IPS-NIHi7 (cell line): Measurements from ENCODE around the gene NRXN3.

Experiments used
- DNase-seq: peaks from one replicate; pipeline ENCODE4 v3.0.0; 2012; ENCODE audit warnings: mixed read lengths; ENCODE audit errors: extremely low spot score

The NRXN3 gene

DNA sequence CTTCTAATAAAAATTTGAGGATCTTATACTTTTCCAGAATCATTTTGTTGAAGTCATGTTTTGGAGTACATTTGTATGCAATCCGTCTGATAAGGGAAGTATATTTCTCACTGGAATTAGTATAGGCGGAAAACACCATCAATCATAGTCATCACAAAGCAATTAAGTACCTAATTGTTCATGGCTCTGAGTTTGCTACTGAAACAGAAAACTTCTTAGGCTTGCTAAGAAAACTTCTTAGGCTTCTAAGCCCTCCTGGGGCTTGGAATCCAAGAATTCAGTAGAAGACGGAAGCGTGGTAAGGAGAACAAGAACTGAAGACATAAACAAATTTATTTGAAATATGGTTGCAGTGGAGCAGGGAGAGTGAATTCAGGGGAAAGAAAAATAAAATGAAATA lies 1404.9 kb downstream of the NRXN3 start:
- DNase-seq = no peak

DNA sequence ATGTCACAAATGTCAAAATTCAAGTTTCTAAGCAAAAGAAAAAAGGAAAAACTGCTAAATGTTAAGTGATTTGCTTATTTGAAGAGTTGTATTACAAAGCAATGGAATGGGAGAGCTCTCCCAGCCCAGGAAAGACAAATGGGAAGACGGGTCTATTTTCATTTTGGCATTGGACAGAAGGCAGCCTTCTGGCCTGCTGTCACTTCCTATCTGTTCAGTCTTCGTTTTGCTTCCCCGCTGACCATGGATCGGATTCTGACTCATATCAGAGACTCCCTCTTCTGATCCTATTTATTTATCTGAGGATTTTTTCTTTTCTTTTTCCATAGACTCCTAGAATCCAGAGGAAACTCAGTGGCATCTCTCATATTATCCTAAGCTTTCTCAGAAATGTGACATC lies 1406.3 kb downstream of the NRXN3 start:
- DNase-seq = no peak

DNA sequence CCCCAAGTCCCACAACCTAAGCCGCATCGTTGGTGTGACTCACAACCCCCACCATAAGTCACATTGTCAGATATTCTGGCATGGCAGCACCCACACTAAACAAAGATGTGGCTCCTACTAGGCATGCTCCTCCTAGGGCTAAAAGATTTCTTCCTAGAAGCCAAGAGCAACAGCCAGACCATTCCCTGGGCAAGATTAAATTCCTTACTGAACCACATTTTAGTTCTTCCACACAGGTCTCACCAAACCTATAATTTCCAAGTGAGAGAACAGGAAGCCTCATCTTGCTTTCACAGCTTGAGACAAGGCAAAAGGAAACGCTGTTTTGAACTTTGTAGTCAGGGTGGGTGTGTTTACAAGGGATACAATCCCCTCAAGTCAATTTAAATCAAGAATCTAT lies 1408.3 kb downstream of the NRXN3 start:
- DNase-seq = no peak

DNA sequence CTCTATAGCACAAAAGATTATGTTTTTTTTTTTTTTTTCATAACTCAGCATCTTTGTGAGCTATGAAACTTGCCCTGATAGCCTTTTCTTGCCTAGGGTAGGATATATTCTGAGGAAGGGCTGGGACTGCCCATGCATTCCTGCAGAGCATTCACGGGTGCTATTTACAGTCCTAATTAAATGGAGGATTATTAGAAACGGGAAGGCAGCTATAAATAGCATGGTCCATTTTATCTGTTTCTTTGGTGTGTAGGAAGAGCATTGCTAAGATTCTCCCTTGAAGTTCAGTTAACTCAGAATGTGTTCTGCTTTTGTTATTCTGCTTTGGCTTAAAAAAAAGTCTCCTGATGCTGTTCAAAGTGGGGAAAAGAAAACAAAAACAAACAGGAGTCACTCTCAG lies 1410.2 kb downstream of the NRXN3 start:
- DNase-seq = no peak

DNA sequence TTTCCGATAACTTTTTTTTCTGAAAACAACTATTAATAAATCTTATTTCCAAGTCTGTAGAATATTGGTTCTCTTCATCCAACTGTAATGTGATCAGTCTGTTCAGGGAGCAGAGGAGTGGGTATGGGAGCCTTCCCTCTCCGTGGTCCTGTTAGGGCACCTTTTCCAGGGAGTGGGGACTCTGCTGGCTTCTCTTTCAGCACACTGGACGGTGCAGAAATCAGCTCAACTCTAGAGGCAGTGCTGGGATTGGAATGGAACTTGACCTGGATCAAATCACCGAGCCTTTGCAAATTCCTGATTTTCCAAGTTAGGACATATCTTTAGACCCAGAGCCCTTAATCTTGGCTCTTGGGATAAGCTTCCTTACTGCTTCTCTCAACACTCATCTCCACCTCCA lies 1410.7 kb downstream of the NRXN3 start:
- DNase-seq = peak; percentile 29

DNA sequence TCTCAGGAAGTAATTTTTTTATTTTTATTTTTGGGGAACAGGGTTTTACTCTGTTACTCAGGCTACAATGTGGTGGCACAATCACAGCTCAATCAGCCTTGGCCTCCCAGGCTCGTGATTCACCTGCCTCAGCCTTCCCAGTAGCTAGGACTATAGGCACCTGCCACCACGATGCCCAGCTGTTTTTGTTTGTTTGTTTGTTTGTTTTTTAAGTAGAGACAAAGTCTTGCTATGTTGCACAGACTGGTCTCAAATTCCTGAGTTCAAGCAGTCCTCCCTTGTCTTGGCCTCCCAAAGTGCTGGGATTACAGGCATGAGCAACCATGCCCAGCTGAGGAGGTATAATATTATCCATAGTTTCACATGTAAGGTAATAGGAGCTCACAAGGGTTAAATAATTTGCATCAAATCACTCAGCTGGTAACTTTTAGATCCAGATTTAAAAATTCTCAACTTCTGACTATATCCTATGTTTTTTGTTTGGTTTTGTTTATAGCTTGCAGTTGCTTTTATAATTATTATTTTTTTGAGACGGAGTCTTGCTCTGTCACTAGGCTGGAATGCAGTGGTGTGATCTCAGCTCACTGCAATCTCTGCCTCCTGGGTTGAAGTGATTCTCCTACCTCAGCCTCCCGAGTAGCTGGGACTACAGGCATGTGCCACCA lies 1411.9 kb downstream of the NRXN3 start:
- DNase-seq = no peak

DNA sequence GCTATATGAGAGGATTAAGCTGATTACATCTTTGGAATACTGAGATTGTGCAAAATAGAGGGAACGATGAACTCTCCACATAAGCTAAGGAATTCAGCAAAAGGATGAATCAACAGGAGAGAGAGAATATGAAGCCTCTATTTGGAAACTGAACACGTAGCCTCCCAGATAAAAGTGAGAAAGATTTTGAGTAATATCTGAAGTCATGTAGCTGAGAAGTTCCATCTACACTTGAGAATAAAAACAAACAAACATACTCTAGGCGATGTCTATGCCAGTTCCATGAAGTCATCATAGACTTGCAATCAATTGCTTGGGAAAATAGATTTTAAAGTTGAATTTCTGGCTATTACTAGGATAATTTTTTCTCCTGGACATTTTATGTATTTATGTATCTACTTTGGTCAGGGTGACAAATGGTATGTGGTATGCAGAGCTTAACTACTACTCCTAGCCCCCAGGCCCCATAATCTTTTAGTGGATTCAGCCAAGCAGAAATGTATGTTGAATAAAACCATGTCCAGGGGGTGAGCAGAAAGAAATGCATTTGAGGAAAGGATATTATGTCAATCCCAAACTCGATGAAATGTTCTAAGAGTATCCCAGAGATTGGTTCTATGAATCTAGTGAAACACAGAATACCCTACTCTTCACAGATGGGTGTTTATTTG lies 1413.7 kb downstream of the NRXN3 start:
- DNase-seq = no peak

DNA sequence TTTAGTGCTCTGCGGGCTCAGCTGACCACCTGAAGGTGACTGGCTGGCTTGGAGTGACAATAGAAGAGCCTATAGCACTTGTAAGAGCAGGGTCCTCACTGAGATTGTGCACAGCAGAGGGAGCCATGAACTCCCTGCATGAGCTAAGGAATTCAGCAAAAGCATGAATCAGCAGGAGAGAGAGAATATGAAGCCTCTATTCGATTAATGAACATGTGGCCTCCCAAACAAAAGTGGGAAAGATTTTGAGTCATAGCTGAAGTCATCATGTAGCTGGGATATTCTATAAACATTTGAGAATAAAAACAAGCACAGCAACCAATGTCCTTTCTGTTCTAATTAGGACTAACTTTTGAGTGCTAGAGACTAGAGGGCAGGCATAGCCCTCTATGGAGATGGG lies 1414.5 kb downstream of the NRXN3 start:
- no peak for DNase-seq

DNA sequence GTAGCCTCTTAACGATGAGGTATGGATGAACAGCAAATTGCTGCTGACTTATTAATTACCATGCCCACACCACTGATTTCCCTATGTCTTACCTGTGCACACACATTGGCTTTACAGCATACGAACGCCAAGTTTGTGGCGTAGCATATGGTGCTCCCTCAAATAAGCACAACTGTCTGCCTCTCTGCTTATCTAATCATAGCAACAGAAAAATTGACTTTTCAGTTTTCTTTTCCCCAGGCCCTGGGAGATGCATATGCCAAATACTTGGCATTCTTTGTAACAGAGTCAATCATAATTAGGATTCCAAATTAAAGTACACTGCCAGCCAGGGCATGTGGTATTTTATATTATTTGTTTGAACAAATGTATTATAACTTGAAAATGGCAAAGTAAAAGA lies 1415.7 kb downstream of the NRXN3 start:
- no peak for DNase-seq

DNA sequence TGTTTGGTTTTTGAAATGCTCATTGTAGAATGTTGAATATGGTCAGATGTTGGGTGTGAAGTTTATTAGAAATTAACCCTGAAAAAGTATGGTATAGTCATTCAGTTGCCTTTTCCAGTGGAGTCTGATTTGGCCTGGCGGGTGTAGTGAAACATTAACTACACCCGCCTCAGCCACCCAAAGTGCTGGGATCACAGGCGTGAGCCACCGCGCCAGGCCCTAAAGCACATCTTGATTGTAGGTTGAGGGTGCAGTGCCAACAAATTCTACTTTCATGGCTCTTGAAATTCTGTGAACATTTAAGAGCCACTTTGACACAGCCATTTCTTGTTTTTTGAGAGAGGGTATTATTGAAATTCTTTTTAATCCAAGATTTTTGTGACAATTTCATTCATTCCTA lies 1416.2 kb downstream of the NRXN3 start:
- no peak for DNase-seq

DNA sequence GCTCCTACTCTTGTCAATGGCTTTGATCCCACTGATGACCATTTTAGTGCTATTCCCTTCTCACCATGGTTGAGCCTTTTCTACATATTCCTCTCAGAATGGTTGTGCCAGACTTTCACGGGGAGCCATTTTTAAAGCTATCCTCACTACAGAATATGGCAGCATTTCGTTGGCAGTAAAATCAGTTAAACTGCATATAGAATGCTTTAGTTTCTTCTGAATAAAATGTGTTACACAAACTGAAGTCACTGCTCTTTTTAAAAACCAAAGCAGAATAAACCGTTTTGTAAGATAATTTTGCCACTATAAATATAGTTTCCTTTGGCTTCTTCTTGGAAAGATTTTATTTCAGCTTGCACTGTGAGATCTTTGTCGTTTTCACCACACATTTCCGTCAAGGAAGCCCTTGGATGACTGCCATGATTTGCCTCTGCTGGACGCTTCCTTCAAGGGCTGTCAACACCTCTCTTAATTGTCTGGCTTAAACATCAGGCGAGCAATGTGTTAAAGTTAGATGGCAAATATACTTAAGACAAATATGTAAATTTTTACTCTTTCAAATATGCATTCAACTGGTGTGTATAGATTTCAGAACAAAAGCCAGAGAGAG lies 1416.9 kb downstream of the NRXN3 start:
- DNase-seq = no peak

DNA sequence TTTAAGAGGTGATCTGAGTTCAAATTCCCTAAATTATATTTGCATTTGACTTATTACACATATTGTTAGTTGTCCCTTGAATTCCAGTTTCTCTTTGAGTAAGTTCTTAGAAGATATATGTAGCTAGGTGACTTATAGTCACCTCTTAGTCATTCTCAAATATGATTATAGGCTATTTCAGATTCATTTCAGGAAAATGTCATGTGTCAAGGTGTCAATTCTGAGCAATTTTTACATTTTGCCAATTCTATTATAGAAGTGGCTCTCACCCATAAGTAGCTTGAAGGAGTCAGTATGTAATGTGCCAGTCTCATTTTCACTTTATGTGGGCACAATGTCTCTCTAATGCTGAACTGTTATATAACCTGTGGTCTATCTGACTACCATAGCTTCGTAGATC lies 1417.7 kb downstream of the NRXN3 start:
- no peak for DNase-seq

DNA sequence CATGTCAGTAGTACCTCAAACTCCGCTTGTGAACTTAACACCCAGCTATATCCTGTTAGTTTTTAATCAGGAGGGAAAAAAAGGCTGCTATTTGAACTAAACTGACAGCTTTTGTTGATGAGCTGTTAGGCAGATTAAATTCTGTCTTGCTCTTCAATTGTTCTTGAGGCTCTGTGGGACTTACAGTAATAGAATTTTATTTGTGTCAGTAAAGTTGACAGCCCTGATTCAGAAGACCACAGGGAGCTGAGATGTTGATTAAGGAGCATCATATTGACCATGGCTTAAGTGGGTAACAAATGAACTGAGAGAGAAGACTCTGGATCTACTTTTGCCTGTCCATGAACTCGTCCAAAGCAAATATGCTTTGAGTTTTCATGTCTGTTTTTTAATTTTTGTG lies 1418.2 kb downstream of the NRXN3 start:
- no peak for DNase-seq

DNA sequence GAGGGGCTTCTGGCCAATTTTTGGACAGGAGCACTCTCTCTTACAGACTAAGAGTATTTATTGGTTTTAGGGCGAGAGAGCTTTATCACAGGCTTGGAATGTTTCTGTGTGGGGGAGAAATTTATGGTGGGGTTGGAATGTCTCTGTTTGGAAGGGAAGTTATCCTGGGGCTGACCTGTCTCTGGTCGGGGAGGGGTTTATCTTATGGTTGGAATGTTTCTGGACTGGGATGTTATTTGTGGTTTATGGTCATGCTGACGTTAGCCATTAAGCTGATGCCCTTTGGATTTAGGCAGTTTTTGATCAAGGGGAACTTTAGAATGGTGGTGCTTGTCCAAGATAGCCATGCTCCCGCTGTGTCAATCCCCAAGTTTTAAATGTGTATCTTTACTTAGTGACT lies 1426.4 kb downstream of the NRXN3 start:
- no peak for DNase-seq

DNA sequence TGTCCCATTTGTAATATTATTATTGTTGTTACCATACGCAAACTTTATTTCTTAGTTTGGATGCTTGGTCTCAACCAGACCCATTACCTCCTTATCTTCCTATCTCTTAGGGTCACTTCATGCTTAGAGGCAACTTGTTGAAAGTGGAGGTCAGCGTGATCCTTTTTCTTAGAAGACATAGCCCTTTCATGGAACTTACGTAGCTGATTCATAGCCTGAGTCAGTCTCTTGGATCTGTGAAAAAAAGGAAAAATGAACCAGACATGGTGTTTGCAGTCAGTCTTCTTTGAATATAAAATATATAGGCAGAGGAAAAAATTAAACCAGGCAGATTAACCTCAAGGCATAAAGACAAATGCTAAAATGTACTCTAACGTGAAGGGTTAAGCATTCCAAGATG lies 1427.4 kb downstream of the NRXN3 start:
- DNase-seq = no peak

DNA sequence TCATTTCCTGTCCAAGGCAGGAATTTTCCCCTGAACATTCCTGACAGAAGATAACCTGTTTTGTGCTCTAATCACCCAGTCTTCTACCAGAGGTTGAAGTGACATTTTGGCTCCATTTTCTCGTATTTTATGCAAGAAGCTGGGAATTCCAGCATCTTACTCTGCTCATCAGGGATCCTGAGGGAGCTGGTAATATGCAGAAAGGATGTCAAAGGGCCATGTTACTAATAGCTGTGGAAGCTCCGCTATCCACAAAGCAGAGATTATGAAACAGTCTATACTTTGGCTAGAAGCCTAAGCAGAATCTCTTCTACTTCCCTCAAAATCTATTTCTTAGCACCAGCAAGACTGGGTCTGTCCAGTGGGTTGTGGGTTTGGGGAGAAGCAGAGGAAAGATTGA lies 1428.2 kb downstream of the NRXN3 start:
- DNase-seq = no peak

DNA sequence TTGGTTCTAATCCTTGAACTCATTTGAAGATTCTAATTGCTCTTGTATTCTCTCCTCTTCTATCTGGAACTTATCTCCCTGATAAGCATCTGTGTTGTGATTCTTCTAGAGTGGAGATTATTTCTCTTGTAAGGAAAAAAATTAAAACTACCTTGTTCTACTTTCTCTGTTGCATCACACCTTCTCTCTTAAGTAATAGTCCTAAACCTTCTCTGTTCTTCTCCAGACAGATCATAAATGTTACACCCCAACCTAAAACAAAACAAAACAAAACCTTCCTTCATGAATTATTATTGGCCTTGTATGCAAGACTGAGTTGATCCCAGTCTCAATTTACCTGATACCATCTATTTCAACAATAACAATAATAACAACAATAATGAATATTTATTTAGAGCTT lies 1429.1 kb downstream of the NRXN3 start:
- DNase-seq = no peak

DNA sequence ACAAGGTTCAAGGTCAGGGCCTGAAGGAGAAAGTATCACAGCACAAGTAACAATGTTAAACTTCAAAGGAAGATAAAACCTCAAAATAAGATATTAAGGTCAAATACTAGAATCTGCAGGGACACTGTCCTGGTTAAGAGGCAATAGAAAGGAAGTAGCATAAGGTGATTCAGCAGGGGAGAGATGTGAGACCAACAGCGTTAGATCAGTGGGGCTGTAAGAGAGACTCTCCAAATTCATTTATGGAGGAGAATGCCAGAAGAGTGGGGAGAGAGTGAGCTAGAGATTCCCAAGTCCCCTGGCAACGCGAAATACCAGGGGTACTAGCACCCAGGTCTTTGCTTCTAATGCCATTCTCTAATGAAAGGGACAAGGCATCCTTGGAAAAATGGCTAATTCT lies 1430.2 kb downstream of the NRXN3 start:
- DNase-seq = no peak

DNA sequence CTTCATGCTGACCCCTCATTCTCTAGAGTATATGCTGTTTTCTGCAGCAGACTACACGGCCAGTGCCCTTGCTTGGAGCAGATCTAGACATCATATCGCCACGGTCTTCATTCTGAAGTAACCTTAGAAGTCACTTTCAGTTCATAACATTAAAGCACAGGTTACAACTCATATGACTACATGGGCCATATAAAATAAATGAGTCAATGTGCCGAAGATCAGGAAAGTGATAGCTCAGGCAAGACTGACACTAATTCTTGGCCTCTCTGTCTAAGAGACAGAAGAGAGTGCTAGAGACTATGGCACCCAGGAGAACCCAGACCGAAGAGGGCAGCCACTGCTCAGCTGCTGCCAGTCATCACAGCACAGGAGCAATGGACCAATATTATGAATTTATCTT lies 1431.4 kb downstream of the NRXN3 start:
- no peak for DNase-seq

DNA sequence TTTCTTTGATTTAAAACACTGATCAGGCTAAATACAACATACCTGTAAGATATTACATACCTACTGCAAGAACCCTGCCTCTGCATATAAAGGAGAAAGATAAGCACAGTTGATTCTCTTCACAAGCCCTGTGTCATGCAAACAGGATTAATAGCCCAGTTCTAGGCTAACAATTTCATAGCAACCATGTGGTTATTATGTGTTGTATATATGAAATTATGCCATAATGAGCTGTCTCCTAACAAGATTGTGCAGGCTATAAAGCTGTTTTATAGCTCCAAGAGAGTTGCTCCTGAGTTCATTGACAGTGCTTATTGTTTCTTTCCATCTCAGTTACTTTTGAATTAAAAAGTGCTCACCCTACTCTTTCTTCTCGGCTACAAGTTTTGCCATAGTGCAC lies 1431.9 kb downstream of the NRXN3 start:
- DNase-seq = no peak

DNA sequence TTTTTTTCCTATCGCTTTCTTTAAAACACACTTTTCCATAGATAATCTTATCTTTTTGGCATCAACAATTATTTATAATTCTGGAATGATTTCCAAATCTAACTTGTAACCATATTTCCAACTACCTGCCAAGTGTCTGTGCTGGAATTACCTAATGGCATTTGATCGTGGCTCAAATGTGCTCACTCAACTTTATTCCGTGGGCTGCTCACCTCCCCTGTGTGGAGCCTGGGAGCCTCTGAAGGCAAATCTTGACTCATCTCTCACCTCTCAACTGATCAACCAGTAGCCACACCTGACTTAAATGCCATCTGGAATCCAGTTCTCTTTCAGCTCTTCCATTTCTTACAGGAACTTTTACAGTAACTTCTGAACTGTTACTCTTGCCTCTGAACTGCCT lies 1432.6 kb downstream of the NRXN3 start:
- no peak for DNase-seq

DNA sequence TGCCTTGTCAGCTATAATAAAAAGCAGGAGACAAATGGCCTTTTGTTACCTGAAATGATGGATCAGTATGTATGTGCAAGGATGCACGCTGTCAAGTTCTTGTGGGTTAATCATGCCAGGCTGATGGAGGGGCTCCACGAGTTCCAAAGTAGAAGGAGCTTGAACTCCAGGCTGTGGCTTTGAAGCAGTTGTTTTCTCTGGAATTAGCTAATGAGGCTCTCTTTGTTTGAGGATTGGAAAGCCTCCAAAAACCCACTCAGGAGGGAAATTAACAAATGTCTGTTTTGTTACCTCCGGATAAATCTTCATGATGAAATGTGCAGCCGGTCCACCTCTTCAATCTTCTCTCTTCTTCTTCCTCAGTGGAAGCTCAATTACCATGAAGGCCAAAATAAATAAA lies 1435.7 kb downstream of the NRXN3 start:
- DNase-seq = no peak

DNA sequence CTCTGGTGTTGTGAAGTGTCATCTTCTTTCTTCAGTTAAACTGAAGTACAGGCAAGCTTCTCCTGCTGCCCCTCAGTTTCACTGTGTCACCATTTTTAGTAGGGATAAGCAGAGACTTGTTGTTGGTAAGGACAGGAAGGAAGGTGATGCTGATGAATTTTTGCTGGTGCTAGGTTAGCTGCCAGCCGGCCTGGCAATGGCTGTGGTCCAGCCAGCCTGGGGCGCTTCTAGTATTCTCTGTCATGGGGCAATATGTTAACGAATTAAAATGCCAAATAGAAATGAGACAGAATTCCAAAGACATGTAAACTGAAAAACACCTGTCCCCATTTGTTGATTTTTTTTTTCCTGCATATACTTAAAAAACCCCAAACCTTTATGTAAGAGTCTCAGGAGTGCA lies 1438.3 kb downstream of the NRXN3 start:
- DNase-seq = no peak

DNA sequence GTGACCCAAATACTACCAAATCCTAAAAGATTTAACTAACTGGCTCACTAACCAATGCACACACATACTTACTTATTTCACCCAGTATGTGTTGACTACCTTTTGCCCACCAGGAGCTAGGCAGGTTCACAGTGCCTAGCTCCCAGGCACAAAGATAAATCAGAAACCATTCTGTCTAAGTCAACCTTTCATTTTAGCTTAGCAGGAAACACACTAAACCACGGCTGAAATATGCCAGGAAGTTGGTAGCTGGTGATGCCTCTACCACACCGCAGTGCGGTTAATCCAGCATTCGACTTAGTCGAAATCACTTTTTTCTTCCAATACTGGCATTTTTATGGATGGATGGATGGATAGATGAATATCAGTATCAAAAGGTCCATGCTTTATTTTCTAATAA lies 1443.5 kb downstream of the NRXN3 start:
- no peak for DNase-seq
